HEK293 (cell line): Measurements from ENCODE around the gene DOCK4.

Experiments
- CTCF ChIA-PET: fragments of 350-600 bp; formaldehyde crosslinking; extraction: SDS; loops from one replicate; lab custom pipeline; 2021; ENCODE audit warnings: antibody characterized with exemption; lab: Yijun Ruan, JAX
- POLR2A ChIA-PET: fragments of 300-600 bp; formaldehyde crosslinking; extraction: SDS; loops from one replicate; lab custom pipeline; 2020; ENCODE audit warnings: antibody characterized with exemption, inconsistent platforms; lab: Yijun Ruan, JAX
- H3K27ac ChIP-seq: fragments of 200-500 bp; sonication (Bioruptor generic); 2 replicates; pipeline ENCODE4 v1.5.1; 2014; ENCODE audit warnings: low read depth, low read length, control low read depth, inconsistent platforms; ENCODE audit errors: extremely low read depth
- H3K36me3 ChIP-seq, 2 experiments: fragments of 200-500 bp in 1 of 2; sonication (Bioruptor generic) in 1 of 2; 1 replicate in 1 of 2; 2 replicates in 1 of 2; pipeline ENCODE4 v1.5.1; 2014 to 2017; ENCODE audit warnings: inconsistent platforms in 2 of 2, low read length in 2 of 2; ENCODE audit not compliant: control insufficient read depth in 2 of 2, insufficient read depth in 1 of 2
- H3K4me1 ChIP-seq: fragments of 200-500 bp; sonication (Bioruptor generic); 2 replicates; pipeline ENCODE4 v1.5.1; 2014; ENCODE audit warnings: mild to moderate bottlenecking, low read length, inconsistent platforms; ENCODE audit not compliant: control insufficient read depth, insufficient read depth
- H3K4me3 ChIP-seq: 2 replicates; pipeline ENCODE4 v1.5.1; 2011; ENCODE audit warnings: low read depth, mild to moderate bottlenecking, control low read depth, low read length, moderate library complexity
- H3K9me3 ChIP-seq: fragments of 200-500 bp; sonication (Bioruptor generic); 2 replicates; pipeline ENCODE4 v1.5.1; 2014; ENCODE audit warnings: low read depth, low read length, inconsistent platforms; ENCODE audit not compliant: control insufficient read depth, insufficient read depth
- AEBP2 ChIP-seq: fragments of 450-650 bp; formaldehyde crosslinking; IDR thresholded peaks from 2 replicates; pipeline ENCODE4 v1.5.1; 2016; ENCODE audit warnings: missing biosample characterization, missing genetic modification characterization, borderline replicate concordance
- BCL11B ChIP-seq: fragments of 450-650 bp; formaldehyde crosslinking; IDR thresholded peaks from 2 replicates; pipeline ENCODE4 v1.5.1; 2016; ENCODE audit warnings: low read depth, missing biosample characterization, missing genetic modification characterization
- FEZF1 ChIP-seq: fragments of 450-650 bp; formaldehyde crosslinking; IDR thresholded peaks from 2 replicates; pipeline ENCODE4 v1.5.1; 2016; ENCODE audit warnings: missing biosample characterization, missing genetic modification characterization
- HOXD13 ChIP-seq: sonication (generic); formaldehyde crosslinking; IDR thresholded peaks from 2 replicates; pipeline ENCODE4 v1.8.0; 2022; ENCODE audit warnings: missing genetic modification reagents, borderline replicate concordance
- IKZF3 ChIP-seq: fragments of 450-650 bp; IDR thresholded peaks from 2 replicates; pipeline ENCODE4 v1.5.0; 2018; ENCODE audit warnings: missing biosample characterization, mild to moderate bottlenecking, missing genetic modification characterization, moderate library complexity
- OSR2 ChIP-seq: fragments of 450-650 bp; formaldehyde crosslinking; IDR thresholded peaks from 2 replicates; pipeline ENCODE4 v1.5.1; 2016; ENCODE audit warnings: missing biosample characterization, missing genetic modification characterization
- SETDB1 ChIP-seq: IDR thresholded peaks from one replicate; pipeline ENCODE4 v1.6.1; 2017; ENCODE audit warnings: mild to moderate bottlenecking, low read length, moderate library complexity, mixed read lengths; ENCODE audit not compliant: insufficient read length
- TSHZ1 ChIP-seq: fragments of 450-650 bp; formaldehyde crosslinking; IDR thresholded peaks from 2 replicates; pipeline ENCODE4 v1.5.1; 2016; ENCODE audit warnings: missing biosample characterization, missing genetic modification characterization, borderline replicate concordance
- ZBTB10 ChIP-seq: fragments of 450-650 bp; formaldehyde crosslinking; IDR thresholded peaks from 2 replicates; pipeline ENCODE4 v1.5.1; 2016; ENCODE audit warnings: missing biosample characterization, missing genetic modification characterization
- ZBTB6 ChIP-seq: fragments of 450-650 bp; formaldehyde crosslinking; IDR thresholded peaks from 2 replicates; pipeline ENCODE4 v1.5.1; 2017; ENCODE audit warnings: missing biosample characterization, missing genetic modification characterization
- ZBTB7A ChIP-seq: fragments of 450-650 bp; formaldehyde crosslinking; IDR thresholded peaks from 2 replicates; pipeline ENCODE4 v1.5.1; 2016; ENCODE audit warnings: low read depth, missing biosample characterization, missing genetic modification characterization
- ZFP37 ChIP-seq: fragments of 450-650 bp; formaldehyde crosslinking; IDR thresholded peaks from 2 replicates; pipeline ENCODE4 v1.5.1; 2016; ENCODE audit warnings: missing biosample characterization, missing genetic modification characterization
- ZNF138 ChIP-seq: fragments of 450-650 bp; formaldehyde crosslinking; IDR thresholded peaks from 2 replicates; pipeline ENCODE4 v1.5.1; 2016; ENCODE audit warnings: missing biosample characterization, missing genetic modification characterization, borderline replicate concordance
- ZNF155 ChIP-seq: fragments of 450-650 bp; formaldehyde crosslinking; IDR thresholded peaks from 2 replicates; pipeline ENCODE4 v1.5.1; 2016; ENCODE audit warnings: missing biosample characterization, missing genetic modification characterization
- ZNF175 ChIP-seq: fragments of 450-650 bp; formaldehyde crosslinking; IDR thresholded peaks from 2 replicates; pipeline ENCODE4 v1.5.1; 2016; ENCODE audit warnings: missing biosample characterization, missing genetic modification characterization
- ZNF292 ChIP-seq: fragments of 450-650 bp; formaldehyde crosslinking; IDR thresholded peaks from 2 replicates; pipeline ENCODE4 v1.5.1; 2016; ENCODE audit warnings: low read depth, missing biosample characterization, missing genetic modification characterization, borderline replicate concordance
- ZNF560 ChIP-seq: fragments of 450-650 bp; formaldehyde crosslinking; IDR thresholded peaks from 2 replicates; pipeline ENCODE4 v1.5.1; 2017; ENCODE audit warnings: missing biosample characterization, missing genetic modification characterization, borderline replicate concordance
- ZNF626 ChIP-seq: fragments of 450-650 bp; sonication (Bioruptor Pico); formaldehyde crosslinking; IDR thresholded peaks from 2 replicates; pipeline ENCODE4 v1.5.1; 2018; ENCODE audit warnings: missing biosample characterization, missing genetic modification characterization, inconsistent platforms
- ZNF670 ChIP-seq: fragments of 450-650 bp; formaldehyde crosslinking; IDR thresholded peaks from 2 replicates; pipeline ENCODE4 v1.5.1; 2016; ENCODE audit warnings: missing biosample characterization, missing genetic modification characterization, low read depth
- ZSCAN23 ChIP-seq: fragments of 450-650 bp; formaldehyde crosslinking; IDR thresholded peaks from 2 replicates; pipeline ENCODE4 v1.5.1; 2016; ENCODE audit warnings: missing biosample characterization, missing genetic modification characterization
- ZSCAN5A ChIP-seq: fragments of 450-650 bp; formaldehyde crosslinking; IDR thresholded peaks from 2 replicates; pipeline ENCODE4 v1.5.1; 2016; ENCODE audit warnings: missing biosample characterization, missing genetic modification characterization

The DOCK4 gene

GRCh38 chr7:112138938-112139337, 67.3 kb downstream of the DOCK4 start:
- Histone ChIP-seq H3K4me3 (no peak overlapping the region), H3K9me3 (no peaks in the 10 kb centered on the region), H3K4me1 (peaks cover 30% of the 10 kb centered on the region), H3K36me3 (no peaks in the 10 kb centered on the region), H3K27ac (no peak overlapping the region)
- ChIA-PET CTCF (interaction anchor here (0.5 to 1.3 kb wide), 2 partner anchors 10 to 25 kb away, joined by 4 to 6 read pairs; no protein-coding TSS in a partner anchor), POLR2A (no interaction called here)
- no peak for TF ChIP-seq TSHZ1 (tag by site-specific recombination)
- peak; percentile 72; the same call in 1 of the 2 replicates for TF ChIP-seq OSR2 (tag by site-specific recombination)
- 0 out of 2 replicates have a peak, but pooled peaks have one; percentile 11 for TF ChIP-seq FEZF1 (tag by site-specific recombination)

GRCh38 chr7:112138325-112138852, 67.8 kb downstream of the DOCK4 start:
- ChIA-PET POLR2A (no interaction called here), CTCF (no interaction called here)
- Histone ChIP-seq H3K27ac (no peak overlapping the region), H3K4me1 (peaks cover 30% of the 10 kb centered on the region), H3K36me3 (no peaks in the 10 kb centered on the region), H3K4me3 (no peak overlapping the region), H3K9me3 (no peaks in the 10 kb centered on the region)
- no peak for TF ChIP-seq SETDB1
- TF ChIP-seq ZNF292 (tag by site-specific recombination), result no peak
- no peak for TF ChIP-seq ZNF626 (tag by site-specific recombination)
- TF ChIP-seq ZFP37 (tag by site-specific recombination), result no peak
- TF ChIP-seq ZSCAN5A (tag by site-specific recombination), result no peak
- TF ChIP-seq BCL11B (tag by site-specific recombination), result no peak
- no peak for TF ChIP-seq IKZF3 (tag by site-specific recombination)
- no peak for TF ChIP-seq ZSCAN23
- no peak for TF ChIP-seq ZNF175 (tag by site-specific recombination)
- no peak for TF ChIP-seq ZBTB7A (tag by site-specific recombination)
- TF ChIP-seq ZNF670 (tag by site-specific recombination), result no peak
- no peak for TF ChIP-seq ZNF138 (tag by site-specific recombination)
- no peak for TF ChIP-seq HOXD13 (CRISPR knock-in tag)
- TF ChIP-seq ZBTB6 (tag by site-specific recombination), result no peak
- TF ChIP-seq ZNF560 (tag by site-specific recombination), result no peak
- no peak for TF ChIP-seq ZBTB10 (tag by site-specific recombination)
- TF ChIP-seq ZNF155 (tag by site-specific recombination), result no peak
- TF ChIP-seq AEBP2, result no peak
